ENCODE results near the gene PODN. TPM values are rescaled to one million over a fixed set of nuclear protein-coding genes. Genes with fewer than 3 reads are reported as not detected.

Gene PODN
- total and polyA plus RNA-seq, 2 donors (not counting 3 experiments of a cell fraction or from before 2014, with no cell fraction given), result 1.3 to 1.5 TPM

DNA sequence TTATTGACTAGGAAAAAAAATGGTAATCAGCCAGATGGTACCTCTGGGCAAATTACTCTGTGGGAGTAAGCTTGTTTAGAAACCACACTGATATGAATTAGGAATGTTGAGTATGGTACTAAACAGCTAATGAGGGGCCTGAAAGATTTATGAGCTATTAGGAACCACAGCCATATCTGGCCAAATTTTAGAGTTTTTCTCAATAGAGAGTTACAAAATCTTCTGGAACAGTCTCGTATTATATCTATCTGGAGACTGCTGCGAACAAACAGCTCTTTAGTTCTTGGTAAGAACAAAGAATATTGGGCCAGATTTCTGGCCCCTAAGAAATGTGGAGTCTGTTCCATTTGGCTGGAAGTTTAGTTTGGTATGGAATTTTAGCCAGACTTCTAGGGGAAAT is 4.9 kb upstream of the PODN start:
- no peak for FAIRE-seq

GRCh38 chr1:53060579-53060978 is 1.4 kb upstream of the PODN start:
- no peak overlapping the region for H3K27ac ChIP-seq (ENCODE audit: insufficient read depth, low read depth, low read length)
- H3K9me3 ChIP-seq (replicated peaks; ENCODE audit: control insufficient read depth, insufficient read depth, low read length), result no peaks in the 10 kb centered on the region
- no peak overlapping the region for H2AFZ ChIP-seq (ENCODE audit: low read depth, low read length)
- CTCF ChIA-PET, result interaction anchor here (1.2 to 3.5 kb wide), 4 partner anchors 11 to 121 kb away, joined by 3 to 26 read pairs (median 3); no protein-coding TSS in a partner anchor
- no peaks in the 10 kb centered on the region for H3K79me2 ChIP-seq (ENCODE audit: control insufficient read depth, insufficient read depth, low read length)
- no peak for DNase-seq (ENCODE audit: low read depth, low spot score)
- no peaks in the 10 kb centered on the region for H3K9me1 ChIP-seq (replicated peaks; ENCODE audit: control insufficient read depth, extremely low read depth, insufficient read depth, low read length)
- peaks cover 8% of the 10 kb centered on the region for H3K4me1 ChIP-seq (ENCODE audit: control insufficient read depth, extremely low read depth, insufficient read depth, low read length)
- no peaks in the 10 kb centered on the region for H3K36me3 ChIP-seq (ENCODE audit: control insufficient read depth in 2 of 2, extremely low read depth in 1 of 2, insufficient read depth in 2 of 2, low read length in 2 of 2)
- H3K27me3 ChIP-seq (ENCODE audit: control insufficient read depth in 2 of 2, insufficient read depth in 2 of 2, low read length in 2 of 2), result peaks cover 6 to 31% of the 10 kb centered on the region in 2 experiments
- H3K4me2 ChIP-seq (ENCODE audit: insufficient read depth, low read length), result no peak overlapping the region
- intact Hi-C loops (cut with micrococcal nuclease), result no loop called here
- POLR2A ChIA-PET, result no interaction called here
- dilution Hi-C loops (cut with MboI; ENCODE audit: extremely low pct_ligation_motif_present, low sequenced_read_pairs), result no loop called here
- H4K20me1 ChIP-seq (replicated peaks; ENCODE audit: control insufficient read depth, extremely low read depth, insufficient read depth, low read length), result no peaks in the 10 kb centered on the region
- no peak overlapping the region for H3K9ac ChIP-seq (replicated peaks; ENCODE audit: extremely low read depth, insufficient read depth, low read length)
- TF ChIP-seq, protein P1, sequence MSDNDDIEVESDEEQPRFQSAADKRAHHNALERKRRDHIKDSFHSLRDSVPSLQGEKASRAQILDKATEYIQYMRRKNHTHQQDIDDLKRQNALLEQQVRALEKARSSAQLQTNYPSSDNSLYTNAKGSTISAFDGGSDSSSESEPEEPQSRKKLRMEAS (IDR thresholded peaks at IDR 0.05; ENCODE audit: insufficient read depth, insufficient read length), result no peak
- TF ChIP-seq EZH2 (IDR thresholded peaks at IDR 0.05; ENCODE audit: borderline replicate concordance, low read depth, low read length, severe bottlenecking), result no peak
- TF ChIP-seq CTCF (IDR thresholded peaks at IDR 0.05; ENCODE audit: extremely low read depth in 1 of 2, insufficient read depth in 1 of 2, low read depth in 1 of 2, low read length in 2 of 2), result no peak
- TF ChIP-seq POLR2AphosphoS5 (IDR thresholded peaks at IDR 0.05; ENCODE audit: insufficient read depth, low read depth, low read length), result no peak
- no peak for FAIRE-seq
- no peak overlapping the region for H3K4me3 ChIP-seq (replicated peaks in 1 of 3; ENCODE audit: insufficient read depth in 1 of 3, low read depth in 1 of 3, low read length in 3 of 3)
- BruUV-seq (replicated peaks), result no TSS peak

More for the DNA sequence above, 4.9 kb upstream of the PODN start:
- no peaks in the 10 kb centered on the region for H4K20me1 ChIP-seq (replicated peaks; ENCODE audit: control insufficient read depth, extremely low read depth, insufficient read depth, low read length)
- no TSS peak for BruUV-seq (replicated peaks)
- POLR2A ChIA-PET, result no interaction called here
- TF ChIP-seq POLR2A (IDR thresholded peaks at IDR 0.05; ENCODE audit: low read depth, low read length) (no peak), GATA2 (IDR thresholded peaks at IDR 0.05; ENCODE audit: insufficient read depth, insufficient read length, low read depth, low read length) (no peak), JUN (IDR thresholded peaks at IDR 0.05; ENCODE audit: borderline replicate concordance, insufficient read depth, insufficient read length, low read depth) (no peak)
- H3K27ac ChIP-seq (ENCODE audit: insufficient read depth, low read depth, low read length), result no peak overlapping the region
- dilution Hi-C loops (cut with MboI; ENCODE audit: extremely low pct_ligation_motif_present, low sequenced_read_pairs), result no loop called here
- CTCF ChIA-PET, result interaction anchor here (1.0 to 1.8 kb wide), 3 partner anchors 11 to 25 kb away, joined by 3 to 4 read pairs (median 3); no protein-coding TSS in a partner anchor
- H2AFZ ChIP-seq (ENCODE audit: low read depth, low read length), result no peak overlapping the region
- H3K9ac ChIP-seq (replicated peaks; ENCODE audit: extremely low read depth, insufficient read depth, low read length), result no peak overlapping the region
- H3K27me3 ChIP-seq (ENCODE audit: control insufficient read depth in 2 of 2, insufficient read depth in 2 of 2, low read length in 2 of 2), result peaks cover 4 to 20% of the 10 kb centered on the region in 2 experiments
- no peak for DNase-seq (ENCODE audit: low read depth, low spot score)
- no peak overlapping the region for H3K4me2 ChIP-seq (ENCODE audit: insufficient read depth, low read length)
- intact Hi-C loops (cut with micrococcal nuclease), result no loop called here
- H3K79me2 ChIP-seq (ENCODE audit: control insufficient read depth, insufficient read depth, low read length), result no peaks in the 10 kb centered on the region
- peaks cover 3% of the 10 kb centered on the region for H3K4me1 ChIP-seq (ENCODE audit: control insufficient read depth, extremely low read depth, insufficient read depth, low read length)
- H3K9me1 ChIP-seq (replicated peaks; ENCODE audit: control insufficient read depth, extremely low read depth, insufficient read depth, low read length), result no peaks in the 10 kb centered on the region
- H3K36me3 ChIP-seq (ENCODE audit: control insufficient read depth in 2 of 2, extremely low read depth in 1 of 2, insufficient read depth in 2 of 2, low read length in 2 of 2), result no peaks in the 10 kb centered on the region
- no peak overlapping the region for H3K4me3 ChIP-seq (replicated peaks in 1 of 3; ENCODE audit: insufficient read depth in 1 of 3, low read depth in 1 of 3, low read length in 3 of 3)
- H3K9me3 ChIP-seq (replicated peaks; ENCODE audit: control insufficient read depth, insufficient read depth, low read length), result no peaks in the 10 kb centered on the region
